ENCODE data around the gene TBCA.

The TBCA gene

DNA sequence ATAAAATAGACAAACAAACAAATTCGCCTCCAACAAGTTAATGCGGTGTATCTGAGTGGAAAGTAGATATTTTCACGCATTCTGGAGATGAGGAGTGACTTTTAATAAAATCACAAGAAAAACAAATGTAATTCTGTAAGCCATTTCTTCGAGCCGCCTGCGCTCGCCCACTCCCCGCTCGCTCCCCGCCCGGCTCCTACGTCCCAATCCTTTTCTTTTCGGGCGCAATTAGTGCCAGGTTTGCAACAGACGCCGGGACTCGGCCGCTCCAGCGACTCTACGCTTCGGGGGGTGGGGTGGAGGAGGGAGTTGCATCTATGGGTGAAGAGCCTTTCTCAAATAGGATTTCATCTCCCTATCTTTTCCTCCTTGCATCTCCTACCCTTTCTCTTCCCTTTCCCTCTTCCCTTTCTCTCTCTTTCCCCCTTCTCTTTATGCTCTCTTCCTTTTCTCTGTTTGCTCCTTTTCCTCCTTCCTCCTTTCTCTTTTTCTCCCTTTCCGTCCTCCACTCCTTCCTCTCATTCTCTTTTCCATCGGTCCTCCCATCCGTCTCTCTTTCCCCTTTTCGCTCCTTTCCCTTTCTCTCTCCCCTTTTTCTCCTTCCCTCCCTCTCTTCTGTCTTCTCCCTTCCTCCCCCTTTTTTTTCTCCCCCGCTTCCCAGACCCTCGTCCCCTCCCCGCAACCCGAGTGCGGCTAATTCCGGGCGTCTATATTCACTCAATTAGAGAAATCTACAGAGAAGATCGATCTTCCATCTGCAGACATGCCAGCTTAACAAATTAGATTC, 131.6 kb downstream of the TBCA start:
- Histone ChIP-seq H3K4me3 (ENCODE audit: severe bottlenecking) (no peak overlapping the region), H3K27ac (ENCODE audit: poor library complexity, severe bottlenecking) (no peak overlapping the region), H3K27me3 (ENCODE audit: insufficient read depth, poor library complexity, severe bottlenecking) (peaks cover 97% of the 10 kb centered on the region), H3K9me3 (ENCODE audit: severe bottlenecking) (no peaks in the 10 kb centered on the region), H3K36me3 (ENCODE audit: low read depth) (no peaks in the 10 kb centered on the region), H3K4me1 (ENCODE audit: insufficient read depth, poor library complexity, severe bottlenecking) (no peaks in the 10 kb centered on the region)
- TF ChIP-seq, protein P1, sequence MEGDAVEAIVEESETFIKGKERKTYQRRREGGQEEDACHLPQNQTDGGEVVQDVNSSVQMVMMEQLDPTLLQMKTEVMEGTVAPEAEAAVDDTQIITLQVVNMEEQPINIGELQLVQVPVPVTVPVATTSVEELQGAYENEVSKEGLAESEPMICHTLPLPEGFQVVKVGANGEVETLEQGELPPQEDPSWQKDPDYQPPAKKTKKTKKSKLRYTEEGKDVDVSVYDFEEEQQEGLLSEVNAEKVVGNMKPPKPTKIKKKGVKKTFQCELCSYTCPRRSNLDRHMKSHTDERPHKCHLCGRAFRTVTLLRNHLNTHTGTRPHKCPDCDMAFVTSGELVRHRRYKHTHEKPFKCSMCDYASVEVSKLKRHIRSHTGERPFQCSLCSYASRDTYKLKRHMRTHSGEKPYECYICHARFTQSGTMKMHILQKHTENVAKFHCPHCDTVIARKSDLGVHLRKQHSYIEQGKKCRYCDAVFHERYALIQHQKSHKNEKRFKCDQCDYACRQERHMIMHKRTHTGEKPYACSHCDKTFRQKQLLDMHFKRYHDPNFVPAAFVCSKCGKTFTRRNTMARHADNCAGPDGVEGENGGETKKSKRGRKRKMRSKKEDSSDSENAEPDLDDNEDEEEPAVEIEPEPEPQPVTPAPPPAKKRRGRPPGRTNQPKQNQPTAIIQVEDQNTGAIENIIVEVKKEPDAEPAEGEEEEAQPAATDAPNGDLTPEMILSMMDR (IDR thresholded peaks at IDR 0.05; ENCODE audit: poor library complexity, severe bottlenecking) = no peak
- DNase-seq (ENCODE audit: low spot score) = no peak
- no peak for ATAC-seq (ENCODE audit: low read depth)

DNA sequence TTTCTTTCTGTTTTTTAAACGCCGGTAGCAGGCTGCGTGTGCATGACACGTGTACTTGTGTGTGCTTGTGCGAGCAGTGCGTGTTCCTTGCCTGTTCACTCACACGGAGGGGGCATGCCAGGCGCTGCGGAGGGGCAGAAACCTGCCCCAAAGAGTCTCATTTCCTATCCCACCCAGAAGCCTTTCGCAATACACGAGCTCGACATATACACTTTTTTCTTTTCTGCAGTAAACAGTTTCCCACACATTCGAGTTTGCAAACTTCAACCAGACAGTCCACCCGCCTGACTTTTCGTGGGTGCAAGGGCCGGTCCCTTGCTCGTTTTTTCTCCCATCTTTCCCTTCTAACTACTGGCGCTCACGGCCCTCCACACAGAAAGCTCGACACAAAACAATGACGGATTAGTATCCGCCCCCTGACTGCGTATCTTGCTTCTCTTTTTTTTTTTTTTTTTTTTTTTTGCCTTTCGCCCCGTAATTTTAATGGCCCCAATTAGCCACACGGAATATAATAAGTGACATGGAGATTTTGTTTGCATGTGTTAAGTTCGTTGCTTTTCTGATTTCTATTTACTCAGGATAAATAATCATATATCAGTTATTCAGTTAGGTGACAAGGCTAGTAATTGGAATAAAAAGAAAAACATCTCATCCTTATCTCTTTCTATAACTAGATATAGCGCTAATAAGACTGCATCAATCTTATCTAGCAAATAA, 132.3 kb downstream of the TBCA start:
- ATAC-seq (ENCODE audit: low read depth) (no peak), DNase-seq (ENCODE audit: low spot score) (no peak)
- Histone ChIP-seq H3K36me3 (ENCODE audit: low read depth) (no peaks in the 10 kb centered on the region), H3K4me1 (ENCODE audit: insufficient read depth, poor library complexity, severe bottlenecking) (no peaks in the 10 kb centered on the region), H3K4me3 (ENCODE audit: severe bottlenecking) (no peak overlapping the region), H3K27me3 (ENCODE audit: insufficient read depth, poor library complexity, severe bottlenecking) (peaks cover 97% of the 10 kb centered on the region), H3K27ac (ENCODE audit: poor library complexity, severe bottlenecking) (no peak overlapping the region), H3K9me3 (ENCODE audit: severe bottlenecking) (no peaks in the 10 kb centered on the region)
- TF ChIP-seq, protein P1 (IDR thresholded peaks at IDR 0.05; ENCODE audit: poor library complexity, severe bottlenecking) = no peak

DNA sequence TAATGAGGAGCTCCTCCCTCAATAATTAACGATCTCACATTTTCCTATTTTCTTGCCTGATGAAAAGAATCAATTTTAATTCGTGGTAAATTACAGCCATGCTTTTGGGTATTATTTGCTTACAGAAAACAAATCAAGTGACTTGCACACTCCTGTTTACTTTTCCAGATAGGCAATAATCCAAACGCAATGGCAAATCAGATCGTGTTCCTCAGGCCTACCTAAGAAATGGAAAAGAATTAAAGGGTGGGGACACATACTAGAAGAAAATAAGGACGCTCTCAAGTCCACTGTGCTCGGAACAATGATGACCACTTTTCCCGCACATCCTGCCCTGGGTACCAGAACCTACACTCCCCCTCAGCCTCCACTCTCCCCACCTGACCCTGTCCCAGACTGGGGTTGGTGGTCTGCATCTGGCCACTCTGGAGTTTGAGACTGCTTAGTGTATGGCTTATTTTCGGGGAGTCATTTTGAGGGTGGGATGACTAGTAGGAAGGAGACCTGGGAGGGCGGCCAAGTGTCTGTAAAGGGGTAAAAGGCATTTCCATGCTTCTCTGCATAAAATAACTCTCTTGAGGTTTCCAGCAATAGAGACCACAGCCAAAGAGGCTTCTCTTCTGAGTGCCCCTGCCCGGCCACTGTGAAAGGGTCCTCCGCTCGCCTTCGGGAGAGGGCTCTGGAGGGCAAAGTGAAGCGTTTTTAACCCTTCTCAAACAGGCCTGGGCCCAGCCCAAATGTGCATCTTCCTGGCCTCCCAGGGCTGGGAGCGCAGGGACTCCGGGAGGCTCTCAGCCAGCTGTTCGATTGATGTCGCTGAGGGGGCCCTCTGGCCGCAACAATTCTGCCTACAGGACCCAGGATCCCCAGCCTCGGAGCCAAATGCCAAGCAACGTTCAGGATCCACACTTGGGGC, 133.1 kb downstream of the TBCA start:
- TF ChIP-seq, protein P1 (IDR thresholded peaks at IDR 0.05; ENCODE audit: poor library complexity, severe bottlenecking) = no peak
- Histone ChIP-seq H3K27ac (ENCODE audit: poor library complexity, severe bottlenecking) (no peak overlapping the region), H3K9me3 (ENCODE audit: severe bottlenecking) (no peaks in the 10 kb centered on the region), H3K36me3 (ENCODE audit: low read depth) (no peaks in the 10 kb centered on the region), H3K27me3 (ENCODE audit: insufficient read depth, poor library complexity, severe bottlenecking) (peaks cover 97% of the 10 kb centered on the region), H3K4me1 (ENCODE audit: insufficient read depth, poor library complexity, severe bottlenecking) (no peaks in the 10 kb centered on the region), H3K4me3 (ENCODE audit: severe bottlenecking) (no peak overlapping the region)
- ATAC-seq (ENCODE audit: low read depth) = no peak
- no peak for DNase-seq (ENCODE audit: low spot score)

DNA sequence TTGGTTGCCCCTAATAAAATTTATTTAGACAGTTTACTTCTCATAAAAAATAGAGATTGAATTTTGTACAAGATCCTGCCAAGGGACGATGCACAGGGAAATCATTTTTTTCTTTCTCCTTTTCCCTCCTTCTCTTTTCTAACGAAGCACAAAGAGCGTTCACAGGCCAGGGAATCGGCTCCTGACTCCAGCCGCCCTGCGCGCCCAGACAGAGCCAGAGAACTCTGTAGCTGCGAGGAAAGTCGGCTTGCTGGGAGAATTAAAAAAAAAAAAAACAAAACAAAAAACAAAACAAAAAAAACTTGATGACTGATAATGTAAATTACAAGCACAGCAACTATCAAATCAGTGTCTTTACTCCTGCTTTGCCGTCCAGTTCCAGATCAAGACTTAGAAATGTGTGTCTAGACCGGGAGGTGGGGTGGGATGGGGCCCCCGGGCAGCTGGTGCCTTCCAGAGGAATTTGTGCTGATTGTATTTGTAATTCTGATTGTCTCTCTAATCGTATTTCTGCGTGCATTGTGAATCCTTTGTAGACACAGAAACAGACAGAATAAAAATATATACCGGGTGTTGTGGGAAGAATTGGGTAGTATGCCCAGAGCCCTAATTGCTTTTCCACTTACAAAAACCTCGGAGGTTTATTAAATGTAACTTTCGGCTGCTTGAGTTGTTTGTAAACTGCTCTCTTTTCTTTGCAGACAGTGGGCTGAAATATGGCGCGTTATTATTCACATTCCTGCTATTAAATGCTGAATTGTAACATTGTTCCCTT, 134.0 kb downstream of the TBCA start:
- no peak overlapping the region for H3K4me3 ChIP-seq (ENCODE audit: severe bottlenecking)
- no peaks in the 10 kb centered on the region for H3K4me1 ChIP-seq (ENCODE audit: insufficient read depth, poor library complexity, severe bottlenecking)
- peaks cover 99% of the 10 kb centered on the region for H3K27me3 ChIP-seq (ENCODE audit: insufficient read depth, poor library complexity, severe bottlenecking)
- H3K9me3 ChIP-seq (ENCODE audit: severe bottlenecking) = no peaks in the 10 kb centered on the region
- no peaks in the 10 kb centered on the region for H3K36me3 ChIP-seq (ENCODE audit: low read depth)
- H3K27ac ChIP-seq (ENCODE audit: poor library complexity, severe bottlenecking) = no peak overlapping the region
- TF ChIP-seq, protein P1 (IDR thresholded peaks at IDR 0.05; ENCODE audit: poor library complexity, severe bottlenecking) = no peak
- ATAC-seq (ENCODE audit: low read depth) (no peak), DNase-seq (ENCODE audit: low spot score) (no peak)

Data from RWPE2 (cell line).